SK-N-MC (cell line): ENCODE data around the gene FAM240B.

Experiments used
- DNase-seq: peaks from one replicate; pipeline ENCODE4 v3.0.0-alpha.2; 2011; ENCODE audit warnings: low read depth, low spot score
- H3K27ac ChIP-seq: fragments of 200-600 bp; sonication (generic); 2 replicates; pipeline ENCODE4 v1.5.1; 2016; ENCODE audit warnings: mixed run types
- H3K36me3 ChIP-seq: fragments of 200-600 bp; sonication (generic); 2 replicates; pipeline ENCODE4 v1.6.1; 2017; ENCODE audit warnings: antibody characterized with exemption, low read length, mixed read lengths; ENCODE audit not compliant: insufficient read depth
- H3K4me3 ChIP-seq: fragments of 200-600 bp; sonication (generic); 2 replicates; pipeline ENCODE4 v1.5.1; 2016
- H3K9ac ChIP-seq: fragments of 200-600 bp; sonication (generic); 2 replicates; pipeline ENCODE4 v1.8.0; 2017; ENCODE audit warnings: mixed run types, mixed read lengths; ENCODE audit not compliant: insufficient read length
- H3K9me3 ChIP-seq: fragments of 200-600 bp; sonication (generic); 2 replicates; pipeline ENCODE4 v1.6.1; 2017; ENCODE audit warnings: low read depth, mild to moderate bottlenecking, antibody characterized with exemption, low read length, moderate library complexity, mixed read lengths
- EZH2 ChIP-seq: fragments of 200-600 bp; sonication (generic); IDR thresholded peaks from one replicate; pipeline ENCODE4 v1.6.1; 2017; ENCODE audit warnings: antibody characterized with exemption
- FOXP2 ChIP-seq: optimal IDR thresholded peaks from 2 replicates; pipeline ENCODE3; 2011; ENCODE audit warnings: mild to moderate bottlenecking, moderate library complexity; ENCODE audit not compliant: insufficient read depth; ENCODE audit errors: extremely low read length, control extremely low read depth
- POLR2AphosphoS5 ChIP-seq: IDR thresholded peaks from 2 replicates; pipeline ENCODE4 v1.6.1; 2012; ENCODE audit warnings: mild to moderate bottlenecking, low read depth, low read length, borderline replicate concordance

Gene FAM240B

GRCh38 chr9:38671372-38671731 is 48.6 kb downstream of the FAM240B start:
- no peak overlapping the region for H3K4me3 ChIP-seq
- H3K36me3 ChIP-seq: no peaks in the 10 kb centered on the region
- DNase-seq: no peak
- no peak overlapping the region for H3K9ac ChIP-seq
- TF ChIP-seq EZH2 (no peak), POLR2AphosphoS5 (no peak), FOXP2 (no peak)
- H3K27ac ChIP-seq: no peak overlapping the region
- H3K9me3 ChIP-seq: no peaks in the 10 kb centered on the region

DNA sequence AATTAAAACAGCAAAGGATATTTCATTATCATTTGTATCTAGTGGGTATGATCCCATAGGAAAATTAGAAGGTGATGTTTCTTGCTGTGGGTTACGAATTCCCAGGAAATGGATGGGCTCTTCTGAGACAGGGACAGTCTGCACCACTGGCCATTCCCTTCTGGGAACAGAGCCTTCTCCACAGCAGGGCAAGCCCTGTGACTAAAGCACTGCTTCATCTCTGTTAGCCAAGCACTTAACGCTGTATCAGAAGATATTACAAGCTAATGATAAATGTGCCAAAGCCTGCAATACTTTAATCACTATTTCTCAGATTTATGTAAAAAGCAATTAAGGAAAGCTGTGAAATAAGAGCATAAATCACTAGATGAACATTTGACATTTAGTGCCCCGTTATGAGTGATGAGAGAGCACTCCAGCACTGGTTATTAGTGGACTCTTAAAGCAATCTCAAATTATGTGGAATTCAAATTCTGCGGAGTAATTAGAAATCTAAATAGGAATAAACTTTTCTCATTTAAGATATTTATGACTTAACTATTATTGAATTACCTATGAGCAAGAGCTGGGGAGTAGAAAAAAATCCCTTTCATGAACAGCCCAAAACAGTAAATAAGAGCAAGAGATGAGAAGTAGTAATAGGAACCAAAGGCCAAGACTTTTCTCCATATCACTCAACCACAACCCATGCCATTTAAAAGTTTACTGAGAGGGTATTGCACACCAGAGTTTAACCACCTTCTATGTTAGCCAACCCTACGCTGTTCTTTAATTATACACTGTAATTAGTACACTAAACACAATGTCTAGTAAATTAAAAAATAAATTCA is 49.2 kb downstream of the FAM240B start:
- DNase-seq: no peak
- TF ChIP-seq EZH2 (no peak), FOXP2 (no peak), POLR2AphosphoS5 (no peak)
- Histone ChIP-seq H3K36me3 (no peaks in the 10 kb centered on the region), H3K9me3 (no peaks in the 10 kb centered on the region), H3K4me3 (no peak overlapping the region), H3K27ac (no peak overlapping the region), H3K9ac (no peak overlapping the region)

DNA sequence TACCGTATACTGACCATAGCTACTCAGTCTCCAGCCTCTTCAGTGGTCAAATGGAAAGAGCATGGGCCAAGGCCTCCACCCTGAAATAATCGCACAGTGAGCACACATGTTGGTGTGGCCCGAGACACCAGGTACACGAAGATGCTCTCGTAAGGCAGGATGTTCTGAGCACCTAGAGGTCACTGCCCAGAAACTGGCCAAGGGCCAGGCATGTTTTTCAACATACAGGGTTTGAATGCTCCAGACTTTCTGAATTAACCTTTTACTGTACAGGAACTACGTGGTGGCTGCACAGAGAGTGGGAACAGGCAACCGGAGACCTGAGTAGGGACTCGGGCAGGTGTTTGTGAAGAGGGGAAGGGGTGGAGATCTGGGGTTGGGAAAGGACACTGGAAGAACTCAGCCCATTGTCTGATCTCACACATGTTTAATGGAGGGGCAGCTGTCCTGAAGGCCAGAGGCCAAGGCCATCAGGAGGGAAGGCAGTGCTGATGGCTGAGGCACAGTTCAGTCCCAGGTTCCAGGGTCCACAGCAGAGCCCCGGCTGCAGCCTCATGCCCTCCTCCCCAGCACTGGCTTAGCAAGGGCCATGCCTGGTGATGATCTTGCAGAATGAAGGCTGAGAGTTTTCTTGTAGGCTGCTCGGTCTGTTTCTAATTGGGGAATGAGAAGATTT is 51.0 kb downstream of the FAM240B start:
- H3K4me3 ChIP-seq: no peak overlapping the region
- H3K9ac ChIP-seq: no peak overlapping the region
- DNase-seq: no peak
- H3K27ac ChIP-seq: no peak overlapping the region
- H3K9me3 ChIP-seq: no peaks in the 10 kb centered on the region
- TF ChIP-seq POLR2AphosphoS5: no peak
- TF ChIP-seq EZH2: no peak
- TF ChIP-seq FOXP2: no peak
- H3K36me3 ChIP-seq: no peaks in the 10 kb centered on the region

DNA sequence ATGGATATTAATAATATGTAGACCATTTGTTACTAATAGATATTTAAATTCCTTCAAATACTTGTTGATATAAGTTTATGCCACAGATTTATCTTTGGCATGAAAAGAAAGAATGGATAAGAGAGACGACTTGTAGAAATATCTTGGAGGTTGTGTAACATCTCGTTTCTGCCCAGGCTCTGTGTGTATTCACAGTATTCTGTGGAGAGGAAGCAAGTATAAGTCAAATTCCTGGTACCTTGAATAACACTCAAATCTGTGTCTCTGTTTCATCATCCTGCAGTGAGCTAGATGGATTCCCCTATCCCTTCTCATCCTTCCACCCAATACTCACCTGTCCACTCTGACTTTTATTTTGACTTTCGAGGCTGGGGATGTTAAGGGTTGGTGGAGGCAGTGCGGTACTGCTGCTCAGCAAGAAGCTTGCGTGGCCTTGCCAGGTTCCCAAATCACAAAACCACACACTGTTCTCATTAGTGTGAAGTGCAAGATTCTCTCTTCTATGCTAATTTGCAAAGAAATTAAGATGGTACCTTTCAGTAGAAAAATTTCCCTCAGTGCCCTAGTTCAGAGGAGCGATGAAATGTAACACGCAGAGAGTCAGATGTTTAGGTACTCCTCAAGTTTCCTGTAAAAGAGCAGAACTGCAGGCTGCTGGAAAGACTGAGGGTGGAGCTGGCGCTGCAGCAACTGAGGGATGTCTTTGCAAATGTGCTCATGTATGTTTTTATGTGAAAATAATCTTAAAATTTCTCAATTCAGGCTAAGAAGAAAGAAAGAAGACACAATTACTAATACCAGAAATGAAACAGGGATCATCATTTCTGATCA is 57.0 kb downstream of the FAM240B start:
- Histone ChIP-seq H3K36me3 (no peaks in the 10 kb centered on the region), H3K27ac (no peak overlapping the region), H3K4me3 (no peak overlapping the region), H3K9me3 (no peaks in the 10 kb centered on the region), H3K9ac (no peak overlapping the region)
- DNase-seq: no peak
- no peak for TF ChIP-seq FOXP2
- TF ChIP-seq POLR2AphosphoS5: no peak
- TF ChIP-seq EZH2: no peak

GRCh38 chr9:38659538-38659937 is 60.4 kb downstream of the FAM240B start:
- H3K9me3 ChIP-seq: no peaks in the 10 kb centered on the region
- H3K9ac ChIP-seq: no peak overlapping the region
- no peaks in the 10 kb centered on the region for H3K36me3 ChIP-seq
- no peak overlapping the region for H3K4me3 ChIP-seq
- no peak overlapping the region for H3K27ac ChIP-seq
- TF ChIP-seq POLR2AphosphoS5 (no peak), FOXP2 (no peak), EZH2 (no peak)
- no peak for DNase-seq

- no peaks in the 10 kb centered on the region for H3K36me3 ChIP-seq
- no peak for DNase-seq
- H3K9ac ChIP-seq: no peak overlapping the region
- TF ChIP-seq FOXP2: no peak
- no peak for TF ChIP-seq POLR2AphosphoS5
- no peak for TF ChIP-seq EZH2
- H3K9me3 ChIP-seq: no peaks in the 10 kb centered on the region
- H3K4me3 ChIP-seq: no peak overlapping the region
- H3K27ac ChIP-seq: no peak overlapping the region
Measured at GRCh38 chr9:38656896-38657295, 63.0 kb downstream of the FAM240B start.

GRCh38 chr9:38652486-38652885 is 67.4 kb downstream of the FAM240B start:
- no peak for DNase-seq
- Histone ChIP-seq H3K9ac (no peak overlapping the region), H3K27ac (no peak overlapping the region), H3K9me3 (no peaks in the 10 kb centered on the region), H3K4me3 (no peak overlapping the region), H3K36me3 (no peaks in the 10 kb centered on the region)
- no peak for TF ChIP-seq EZH2
- TF ChIP-seq FOXP2: no peak
- TF ChIP-seq POLR2AphosphoS5: no peak

DNA sequence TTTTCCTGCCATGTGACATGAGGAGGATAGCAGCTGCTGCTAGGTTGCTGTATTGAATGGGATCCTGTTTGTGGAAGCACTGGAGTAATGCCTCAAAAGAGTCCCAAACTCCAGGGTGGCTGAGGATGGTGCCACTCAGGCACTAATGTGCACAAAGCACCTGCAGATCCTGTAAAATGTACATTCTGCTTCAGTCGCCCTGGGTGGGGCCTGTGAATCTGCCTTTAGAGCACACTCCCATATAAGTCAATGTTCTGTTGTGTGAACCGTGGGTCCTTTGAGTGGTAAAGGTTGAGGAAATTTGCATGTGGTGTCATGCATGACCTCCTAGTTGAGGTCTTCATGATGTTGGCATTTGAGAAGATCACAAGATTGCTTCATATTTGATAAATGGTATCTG is 67.9 kb downstream of the FAM240B start:
- Histone ChIP-seq H3K4me3 (no peak overlapping the region), H3K9me3 (no peaks in the 10 kb centered on the region), H3K9ac (no peak overlapping the region), H3K36me3 (no peaks in the 10 kb centered on the region), H3K27ac (no peak overlapping the region)
- no peak for DNase-seq
- no peak for TF ChIP-seq POLR2AphosphoS5
- TF ChIP-seq FOXP2: no peak
- no peak for TF ChIP-seq EZH2

DNA sequence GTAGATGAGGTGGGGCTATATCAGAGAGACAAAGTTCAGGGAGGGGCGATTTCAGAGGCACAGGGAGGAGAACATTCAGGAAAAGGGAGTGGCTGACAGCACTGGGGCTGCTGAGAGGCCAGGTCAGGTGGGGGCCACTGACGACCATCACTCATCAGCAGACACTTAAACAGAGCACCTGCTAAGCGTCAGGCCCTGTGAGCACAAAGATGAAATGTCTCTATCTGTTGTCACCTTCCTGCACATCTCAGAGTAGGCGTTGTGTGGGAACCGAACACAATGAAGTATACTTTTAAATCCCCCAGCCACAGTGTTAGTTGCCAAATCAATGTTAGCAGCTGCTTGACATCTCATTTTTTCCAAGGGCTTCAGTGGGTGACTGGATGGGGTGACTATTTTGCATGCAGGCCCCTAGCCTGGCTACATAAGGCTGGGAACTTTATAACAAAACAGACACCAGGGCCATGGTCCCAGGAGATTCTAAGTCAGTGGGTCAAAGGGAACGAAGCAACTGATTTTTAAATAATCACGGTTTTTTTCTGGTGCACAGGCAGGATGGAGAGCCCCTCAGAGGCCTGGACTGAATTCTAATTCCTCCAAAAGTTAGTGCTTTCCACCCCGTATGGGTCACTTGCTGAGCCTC is 68.4 kb downstream of the FAM240B start:
- no peaks in the 10 kb centered on the region for H3K36me3 ChIP-seq
- no peak for DNase-seq
- no peaks in the 10 kb centered on the region for H3K9me3 ChIP-seq
- H3K27ac ChIP-seq: no peak overlapping the region
- TF ChIP-seq FOXP2 (no peak), EZH2 (no peak), POLR2AphosphoS5 (no peak)
- no peak overlapping the region for H3K4me3 ChIP-seq
- H3K9ac ChIP-seq: no peak overlapping the region
